Ectodermal cell (in vitro differentiated cells): Measurements from ENCODE around the gene DBN1.

Experiments
- H3K27ac ChIP-seq: 2 replicates; pipeline ENCODE4 v1.7.0; 2013; ENCODE audit warnings: mild to moderate bottlenecking, low read depth, low read length; ENCODE audit not compliant: insufficient read depth, poor library complexity, severe bottlenecking
- H3K27me3 ChIP-seq: 2 replicates; pipeline ENCODE4 v1.7.0; 2013; ENCODE audit warnings: mild to moderate bottlenecking, low read length; ENCODE audit not compliant: insufficient read depth, control insufficient read depth, poor library complexity, severe bottlenecking
- H3K36me3 ChIP-seq: one replicate; pipeline ENCODE4 v1.7.0; 2013; ENCODE audit warnings: low read length; ENCODE audit not compliant: control insufficient read depth, insufficient read depth
- H3K4me1 ChIP-seq: one replicate; pipeline ENCODE4 v1.7.0; 2013; ENCODE audit warnings: low read length; ENCODE audit not compliant: control insufficient read depth, insufficient read depth
- H3K4me3 ChIP-seq: 2 replicates; pipeline ENCODE4 v1.7.0; 2013; ENCODE audit warnings: low read depth, low read length, control low read depth; ENCODE audit not compliant: insufficient read depth
- H3K9me3 ChIP-seq: 2 replicates; pipeline ENCODE4 v1.7.0; 2013; ENCODE audit warnings: mild to moderate bottlenecking, low read length, moderate library complexity; ENCODE audit not compliant: control insufficient read depth
- WGBS, 2 experiments: methylation state at CpG; one replicate each; pipeline ENCODE4 v1.1.7; 2013; ENCODE audit warnings: missing lambda C conversion rate in 2 of 2; 5-methylcytosine and 5-hydroxymethylcytosine counted together

The DBN1 gene

GRCh38 chr5:177454397-177455035 is 18.9 kb downstream of the DBN1 start:
- peaks cover 18% of the 10 kb centered on the region for H3K4me1 ChIP-seq
- H3K9me3 ChIP-seq: no peaks in the 10 kb centered on the region
- H3K27me3 ChIP-seq: no peaks in the 10 kb centered on the region
- peaks cover 22% of the 10 kb centered on the region for H3K36me3 ChIP-seq
- peak overlapping the region; percentile 89 for H3K27ac ChIP-seq
- WGBS, 2 experiments: 0% methylated on average over 84 of the region's 84 CpGs
- peak overlapping the region; percentile 68 for H3K4me3 ChIP-seq

DNA sequence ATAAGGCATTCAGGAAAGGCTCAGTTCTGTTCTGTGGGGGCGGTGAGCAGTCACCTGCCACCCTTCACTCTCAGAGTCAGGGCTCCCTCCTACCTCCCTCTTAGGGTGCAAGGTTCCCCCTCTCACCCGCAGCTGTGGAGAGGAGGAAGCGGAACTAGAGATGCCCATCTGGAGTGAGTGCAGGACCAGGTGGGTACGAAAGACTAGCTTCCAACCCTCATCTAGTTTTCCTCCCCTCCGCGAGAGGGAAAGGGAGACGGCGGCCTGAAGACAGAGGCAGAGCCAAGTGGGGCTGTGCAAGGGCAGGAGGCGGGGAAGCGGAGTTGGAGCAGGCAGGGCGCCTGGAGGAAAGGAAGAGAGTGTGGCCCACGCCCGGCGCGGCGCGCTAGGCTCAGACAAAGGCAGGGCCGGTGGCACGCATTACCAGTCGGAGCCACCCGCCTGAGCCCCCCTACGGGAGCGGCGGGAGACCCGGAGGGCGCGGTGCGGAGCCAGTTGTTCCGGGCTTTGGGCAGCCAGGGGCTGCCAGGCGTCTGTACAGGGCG is 19.5 kb downstream of the DBN1 start:
- H3K4me3 ChIP-seq: peak overlapping the region; percentile 68
- no peaks in the 10 kb centered on the region for H3K27me3 ChIP-seq
- no peaks in the 10 kb centered on the region for H3K9me3 ChIP-seq
- peaks cover 16% of the 10 kb centered on the region for H3K36me3 ChIP-seq
- peaks cover 24% of the 10 kb centered on the region for H3K4me1 ChIP-seq
- H3K27ac ChIP-seq: no peak overlapping the region
- 12 to 14% methylated on average over 30 to 31 of the region's 31 CpGs for WGBS, 2 experiments

DNA sequence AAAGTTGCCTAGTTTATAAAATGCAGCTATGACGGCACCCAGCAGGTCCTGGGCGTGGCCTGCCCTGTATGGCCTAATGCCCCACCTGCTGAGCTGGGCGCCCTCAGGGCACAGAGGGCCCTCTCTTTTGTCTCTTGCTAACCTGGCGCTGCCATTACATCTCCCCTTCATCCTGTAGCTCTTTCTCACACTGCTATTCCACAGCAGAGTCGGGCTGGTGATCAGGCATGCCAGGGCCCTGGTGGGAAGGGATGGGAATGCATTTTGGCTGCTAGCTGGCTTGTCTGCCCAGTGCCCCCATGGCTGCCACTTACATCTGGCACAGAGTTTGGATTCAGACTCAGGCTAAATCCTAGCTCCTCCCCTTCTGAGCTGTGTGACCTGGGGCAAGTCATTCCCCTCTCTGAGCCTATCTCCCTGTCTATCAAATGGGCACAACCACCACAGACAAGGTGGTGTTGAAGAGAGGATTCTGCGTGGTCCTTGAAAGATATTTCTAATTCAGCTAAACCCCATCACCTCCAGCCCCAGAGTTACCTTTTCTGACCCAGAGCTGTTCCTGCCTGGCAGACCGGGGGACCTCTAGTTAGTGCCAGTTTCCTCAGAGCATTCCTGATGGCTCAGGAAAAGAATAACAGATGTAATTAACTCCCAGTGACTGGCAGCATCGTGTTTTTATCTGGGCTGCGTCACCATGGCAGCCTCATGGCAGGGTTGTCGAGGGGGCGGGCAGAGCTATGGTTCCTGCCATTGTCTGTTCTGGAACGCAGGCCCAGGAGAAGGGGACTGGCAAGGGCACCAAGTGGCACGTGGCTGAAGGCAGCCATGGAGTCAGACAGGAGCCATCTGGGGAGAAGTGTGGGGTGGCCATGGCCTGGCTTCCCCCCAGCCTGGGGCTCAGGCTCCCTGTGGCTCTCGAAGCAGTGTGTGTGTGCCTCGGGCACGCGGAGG is 20.5 kb downstream of the DBN1 start:
- no peak overlapping the region for H3K4me3 ChIP-seq
- H3K27me3 ChIP-seq: no peaks in the 10 kb centered on the region
- peaks cover 30% of the 10 kb centered on the region for H3K4me1 ChIP-seq
- WGBS, 2 experiments: 90 to 91% methylated on average over 17 of the region's 17 CpGs
- no peak overlapping the region for H3K27ac ChIP-seq
- peaks cover 9% of the 10 kb centered on the region for H3K36me3 ChIP-seq
- H3K9me3 ChIP-seq: no peaks in the 10 kb centered on the region

DNA sequence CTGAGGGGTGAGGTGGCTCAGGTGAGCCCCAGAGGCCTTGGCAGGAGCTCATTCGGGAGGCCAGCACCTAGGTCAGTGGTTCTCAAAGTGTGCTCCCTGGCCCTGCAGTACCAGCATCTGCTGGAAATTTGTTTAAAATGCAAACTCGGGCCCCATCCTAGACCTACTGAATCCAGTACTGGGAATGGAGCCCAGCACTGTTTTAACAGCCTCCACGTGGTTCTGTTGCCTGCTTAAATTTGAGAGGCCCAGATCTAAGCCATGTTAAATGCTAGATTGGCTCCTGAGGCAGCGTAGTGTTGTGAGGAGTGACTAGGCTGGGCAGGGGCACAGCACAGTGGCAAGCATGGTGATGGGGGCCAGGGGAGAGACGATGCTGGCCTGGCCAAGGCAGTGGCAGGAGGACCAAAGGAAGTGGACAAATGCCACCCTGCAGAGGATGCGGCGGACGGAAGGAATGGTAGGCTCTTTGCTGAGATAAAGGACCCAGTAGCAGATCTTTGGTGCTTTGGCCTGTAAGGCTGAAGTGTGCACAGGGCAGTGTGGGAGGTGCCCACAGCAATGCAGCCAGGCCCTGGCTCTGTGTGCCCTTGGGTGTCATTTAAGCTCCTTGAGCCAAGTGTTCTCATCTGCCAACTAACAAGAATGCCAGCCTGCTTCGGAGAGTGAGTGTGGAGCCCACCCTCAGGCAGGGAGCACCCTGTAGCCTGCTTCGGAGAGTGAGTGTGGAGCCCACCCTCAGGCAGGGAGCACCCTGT is 22.6 kb downstream of the DBN1 start:
- Histone ChIP-seq H3K4me3 (no peak overlapping the region), H3K27ac (no peak overlapping the region), H3K36me3 (no peaks in the 10 kb centered on the region), H3K9me3 (no peaks in the 10 kb centered on the region), H3K27me3 (no peaks in the 10 kb centered on the region), H3K4me1 (peaks cover 24% of the 10 kb centered on the region)
- 93 to 96% methylated on average over 8 to 9 of the region's 10 CpGs for WGBS, 2 experiments

GRCh38 chr5:177449140-177450061 is 24.0 kb downstream of the DBN1 start:
- no peaks in the 10 kb centered on the region for H3K36me3 ChIP-seq
- WGBS, 2 experiments: 91 to 92% methylated on average over 18 of the region's 18 CpGs
- H3K4me1 ChIP-seq: peaks cover 24% of the 10 kb centered on the region
- H3K4me3 ChIP-seq: no peak overlapping the region
- H3K27me3 ChIP-seq: no peaks in the 10 kb centered on the region
- H3K9me3 ChIP-seq: no peaks in the 10 kb centered on the region
- no peak overlapping the region for H3K27ac ChIP-seq

- peak overlapping the region; percentile 87 for H3K27ac ChIP-seq
- H3K27me3 ChIP-seq: no peaks in the 10 kb centered on the region
- H3K36me3 ChIP-seq: no peaks in the 10 kb centered on the region
- H3K4me3 ChIP-seq: no peak overlapping the region
- WGBS, 2 experiments: 90% methylated on average over 6 of the region's 6 CpGs
- H3K9me3 ChIP-seq: no peaks in the 10 kb centered on the region
- peaks cover 24% of the 10 kb centered on the region for H3K4me1 ChIP-seq
These were observed 25.0 kb downstream of the DBN1 start for GRCh38 chr5:177448244-177448950.

- no peaks in the 10 kb centered on the region for H3K27me3 ChIP-seq
- 8 to 9% methylated on average over 23 of the region's 23 CpGs for WGBS, 2 experiments
- no peaks in the 10 kb centered on the region for H3K9me3 ChIP-seq
- peaks cover 24% of the 10 kb centered on the region for H3K4me1 ChIP-seq
- no peaks in the 10 kb centered on the region for H3K36me3 ChIP-seq
- peak overlapping the region; percentile 49 for H3K4me3 ChIP-seq
- peak overlapping the region; percentile 87 for H3K27ac ChIP-seq
These were observed 25.7 kb downstream of the DBN1 start for GRCh38 chr5:177447611-177448243.

DNA sequence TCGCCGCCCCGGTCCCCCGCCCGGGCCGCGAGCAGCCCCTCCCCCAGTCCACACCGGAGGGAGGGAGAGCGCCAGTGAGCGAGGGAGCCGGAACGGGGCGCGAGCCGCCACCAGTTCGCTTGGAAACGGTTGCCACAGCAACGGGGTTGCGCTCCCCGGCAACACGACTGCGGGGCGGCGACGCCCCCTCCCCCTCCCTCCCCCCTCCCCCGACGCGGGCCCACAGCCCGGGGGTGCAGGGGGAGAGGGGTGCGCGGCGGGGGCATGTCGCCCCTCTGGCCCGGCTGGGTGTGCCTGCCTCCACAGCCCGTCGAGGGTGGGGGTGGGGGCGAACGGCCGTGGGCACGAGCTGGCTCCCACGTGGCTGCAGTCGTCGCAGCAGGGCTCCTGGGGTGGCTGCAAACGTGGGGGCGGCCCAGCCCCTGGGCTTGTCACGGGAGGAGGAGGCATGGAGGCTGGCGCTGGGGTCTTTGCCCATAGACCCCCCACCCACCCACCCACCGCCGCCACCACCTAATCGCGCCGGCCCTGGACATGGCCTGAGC is 26.3 kb downstream of the DBN1 start:
- H3K27me3 ChIP-seq: no peaks in the 10 kb centered on the region
- peak overlapping the region; percentile 49 for H3K4me3 ChIP-seq
- peaks cover 24% of the 10 kb centered on the region for H3K4me1 ChIP-seq
- H3K36me3 ChIP-seq: no peaks in the 10 kb centered on the region
- 0% methylated on average over 37 to 46 of the region's 52 CpGs for WGBS, 2 experiments
- H3K9me3 ChIP-seq: no peaks in the 10 kb centered on the region
- H3K27ac ChIP-seq: peak overlapping the region; percentile 90
